RPMI8226 (cell line): ENCODE measurements around the gene MTHFD2L.

Experiments used
- DNase-seq: peaks from one replicate; pipeline ENCODE4 v3.0.0-alpha.2; 2015

Gene MTHFD2L

DNA sequence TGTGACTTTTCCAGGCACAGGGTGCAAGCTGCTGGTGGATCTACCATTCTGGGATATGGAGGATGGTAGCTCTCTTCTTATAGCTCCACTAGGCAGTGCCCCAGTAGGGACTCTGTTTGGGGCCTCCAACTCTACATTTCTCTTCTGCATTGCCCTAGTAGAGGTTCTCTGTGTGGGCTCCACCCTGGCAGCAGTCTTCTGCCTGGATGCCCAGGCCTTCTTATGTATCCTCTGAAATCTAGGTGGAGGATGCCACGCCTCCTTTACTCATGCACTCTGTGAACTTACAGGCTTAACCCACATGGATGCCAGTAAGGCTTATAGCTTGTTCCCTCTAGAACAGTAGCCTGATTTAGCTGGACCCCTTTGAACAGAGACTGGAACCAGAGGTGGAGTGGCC is 186.1 kb downstream of the MTHFD2L start:
- no peak for DNase-seq
